GM19351 (cell line): Measurements from ENCODE around the gene REG4.

Source experiments
- ATAC-seq: cut with Tn5 transposase; IDR thresholded peaks from one replicate; pipeline ENCODE4 v1.9.1; 2021; ENCODE audit warnings: mild to moderate bottlenecking, moderate library complexity; ENCODE audit not compliant: unreplicated experiment

Gene REG4

GRCh38 chr1:119781434-119782210 lies 29.6 kb downstream of the REG4 start:
- no peak for ATAC-seq

DNA sequence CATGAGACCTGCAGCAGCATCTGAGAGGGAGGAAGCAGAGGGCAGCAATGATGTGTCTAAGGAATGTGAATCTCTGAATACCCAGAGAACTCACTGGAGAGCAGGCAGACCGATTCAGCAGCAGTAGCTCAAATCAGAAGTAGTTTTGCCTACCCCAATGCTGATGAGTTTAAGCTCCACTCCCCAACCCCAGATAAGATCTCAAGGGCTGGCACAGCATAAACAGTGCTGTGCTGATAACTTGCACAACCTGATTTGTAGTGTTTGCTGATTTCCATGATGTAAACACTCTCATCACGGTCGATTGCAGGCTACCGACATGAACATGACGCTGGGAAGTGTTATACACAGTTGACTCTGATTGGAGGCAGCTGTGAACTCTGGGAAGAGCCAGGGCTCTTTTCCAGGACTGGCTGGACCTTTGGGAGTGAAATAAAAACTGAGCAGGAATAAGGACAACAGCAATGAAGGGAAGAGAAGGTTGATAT lies 31.3 kb downstream of the REG4 start:
- no peak for ATAC-seq

DNA sequence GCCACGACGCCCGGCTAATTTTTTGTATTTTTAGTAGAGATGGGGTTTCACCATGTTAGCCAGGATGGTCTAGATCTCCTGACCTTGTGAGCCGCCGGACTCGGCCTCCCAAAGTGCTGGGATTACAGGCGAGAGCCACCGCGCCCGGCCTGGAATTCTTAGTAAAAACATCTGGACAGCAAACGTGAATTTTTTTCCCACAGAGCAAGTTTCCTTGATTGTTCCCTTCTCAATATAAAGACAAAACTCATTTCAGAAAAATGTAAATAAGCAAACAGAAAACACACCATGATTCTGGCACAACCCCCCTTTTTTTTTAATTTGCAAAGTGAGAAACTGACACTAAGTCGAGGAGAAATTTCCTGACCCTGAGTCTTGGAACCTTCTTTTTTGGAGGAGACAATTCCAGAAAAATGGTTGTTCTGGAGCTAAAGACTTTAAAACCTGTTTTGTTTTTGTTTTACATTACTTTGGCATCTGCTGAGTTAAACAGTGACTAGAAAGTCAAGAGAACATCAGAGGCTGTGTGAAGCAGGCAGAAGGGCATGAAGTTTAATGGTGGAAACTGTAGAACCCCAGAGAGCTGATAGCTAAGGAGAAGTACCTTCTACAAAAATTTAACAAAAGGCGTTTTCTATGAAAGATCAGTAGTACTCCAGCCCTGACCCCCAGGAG lies 32.2 kb downstream of the REG4 start:
- ATAC-seq, result no peak

GRCh38 chr1:119778359-119778758 lies 32.9 kb downstream of the REG4 start:
- no peak for ATAC-seq

GRCh38 chr1:119774746-119775490 lies 36.3 kb downstream of the REG4 start:
- no peak for ATAC-seq

DNA sequence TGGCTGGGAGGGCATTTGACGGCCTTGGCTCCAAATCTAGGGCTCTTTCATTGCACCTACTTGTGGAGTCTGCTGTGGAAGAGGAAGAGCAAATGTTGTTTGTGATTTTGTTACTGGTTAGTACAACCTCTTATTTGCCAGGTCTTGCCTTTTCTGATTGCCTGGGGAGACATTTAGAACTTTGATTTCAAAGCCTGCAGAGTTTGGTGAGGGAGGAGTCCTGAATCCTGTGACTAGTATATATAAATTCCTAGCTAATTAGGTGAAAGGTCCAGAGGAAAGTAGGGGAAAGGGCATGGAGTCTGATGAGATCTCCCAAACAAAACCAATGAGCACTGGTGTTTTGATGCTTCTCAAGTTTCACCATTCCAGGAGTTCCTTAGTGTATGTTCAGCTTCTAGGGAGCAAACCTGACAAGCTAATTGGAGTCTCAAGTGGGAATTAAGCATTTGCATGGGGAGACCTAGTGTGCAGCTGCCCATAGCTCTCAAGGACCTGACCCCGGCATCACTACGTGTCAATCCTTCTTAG lies 37.5 kb downstream of the REG4 start:
- no peak for ATAC-seq

- no peak for ATAC-seq
Observed at GRCh38 chr1:119772298-119772697, 39.0 kb downstream of the REG4 start.

DNA sequence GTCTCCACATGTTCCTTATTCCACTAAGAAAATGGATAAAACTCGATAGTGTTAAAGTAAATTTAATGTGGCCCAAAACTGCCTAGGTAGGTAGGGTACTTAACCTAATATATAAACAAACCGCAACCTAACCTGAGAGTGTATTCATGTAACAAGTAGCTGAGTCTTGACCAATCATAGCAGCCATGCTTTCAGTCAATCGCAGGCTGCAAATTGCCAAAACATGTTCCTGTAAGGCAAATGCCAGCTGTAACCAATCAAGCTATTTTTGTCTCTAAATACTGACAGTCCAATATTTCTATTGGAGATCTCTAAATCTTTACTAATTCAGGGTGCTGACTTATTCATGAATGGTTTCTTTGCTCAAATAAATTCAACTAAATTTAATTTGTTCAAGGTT lies 39.5 kb downstream of the REG4 start:
- no peak for ATAC-seq

GRCh38 chr1:119771016-119771415 lies 40.2 kb downstream of the REG4 start:
- ATAC-seq, result no peak

GRCh38 chr1:119768778-119769177 lies 42.5 kb downstream of the REG4 start, which contains the start of gene HMGCS2:
TSS of gene HMGCS2 (minus strand) at chr1:119768905. CDS start at chr1:119768844, 61 bp downstream.
- ATAC-seq, result no peak

DNA sequence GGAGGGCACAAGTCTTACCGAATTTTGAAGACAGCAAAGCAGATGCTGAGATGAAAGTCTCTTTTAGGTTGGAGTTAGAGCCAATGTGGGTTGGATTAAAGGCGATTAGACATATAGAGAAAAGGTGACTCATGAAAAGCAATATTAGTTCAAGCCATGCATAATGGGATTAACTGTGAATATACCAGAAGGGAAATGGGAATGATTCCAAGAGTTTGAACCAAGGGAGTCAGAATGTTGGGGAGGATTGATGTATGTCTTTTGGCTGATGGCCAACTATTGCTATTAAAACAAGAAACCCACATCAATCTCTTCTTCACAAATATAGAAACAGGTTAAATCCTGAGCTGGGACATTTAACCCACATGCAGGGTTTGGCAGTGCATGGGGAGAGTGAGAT lies 43.8 kb downstream of the REG4 start:
- no peak for ATAC-seq

DNA sequence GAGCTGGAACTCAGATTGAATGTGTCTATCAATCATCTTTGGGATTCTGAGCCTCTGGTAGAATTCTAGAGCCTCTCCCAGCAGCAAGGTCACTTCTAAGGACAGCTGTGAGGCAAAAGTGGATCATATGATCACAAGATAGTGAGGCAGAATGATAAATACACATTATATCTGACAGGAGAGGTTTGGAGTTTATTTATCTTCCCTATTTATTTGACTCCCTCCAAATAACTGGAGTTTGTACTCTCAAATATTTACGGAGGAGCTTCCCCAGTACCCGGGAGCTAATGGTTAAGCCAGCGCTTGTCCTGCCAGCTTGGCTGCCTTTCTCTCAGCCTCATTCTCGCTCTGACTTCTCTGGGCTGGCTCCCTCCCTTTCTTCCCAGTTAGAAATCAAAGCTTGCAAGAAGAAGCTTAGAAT lies 44.9 kb downstream of the REG4 start:
- no peak for ATAC-seq

DNA sequence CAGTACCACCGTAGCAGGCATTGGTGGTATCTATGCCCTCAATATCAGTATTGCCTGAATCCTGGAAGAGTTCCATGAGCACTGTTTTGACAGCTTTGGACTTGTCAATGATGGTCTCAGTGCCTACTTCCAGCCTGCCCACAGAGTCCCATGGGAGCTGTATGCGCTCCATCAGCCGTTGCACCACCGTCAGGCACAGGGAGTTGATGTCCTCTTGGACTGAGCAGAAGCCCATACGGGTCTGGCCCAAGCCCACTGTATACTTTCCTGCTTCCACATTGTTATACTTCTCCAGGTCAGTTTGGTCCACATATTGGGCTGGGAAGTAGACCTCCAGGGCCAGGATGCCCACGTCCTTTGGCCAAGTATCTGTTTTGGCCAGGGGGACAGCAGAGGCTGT lies 47.0 kb downstream of the REG4 start:
- ATAC-seq, result no peak

DNA sequence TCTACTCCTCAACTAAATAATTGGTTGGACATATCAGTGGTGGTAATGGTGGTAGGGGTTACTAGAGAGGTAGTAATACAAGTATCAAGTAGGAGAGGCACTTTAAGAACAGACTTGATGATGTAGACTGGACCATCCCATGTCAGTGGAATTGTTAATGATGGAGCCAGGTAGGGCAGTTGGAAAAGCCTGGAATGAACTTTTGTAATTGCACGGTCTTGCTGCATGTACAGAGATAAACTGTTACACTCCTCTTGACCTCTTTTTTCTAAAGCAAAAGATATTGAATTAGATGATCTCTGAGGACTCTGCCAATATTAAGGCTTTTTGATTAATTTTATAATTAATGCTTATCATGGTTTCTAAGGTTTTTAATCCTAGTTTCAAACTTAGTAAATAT lies 48.3 kb downstream of the REG4 start:
- no peak for ATAC-seq

DNA sequence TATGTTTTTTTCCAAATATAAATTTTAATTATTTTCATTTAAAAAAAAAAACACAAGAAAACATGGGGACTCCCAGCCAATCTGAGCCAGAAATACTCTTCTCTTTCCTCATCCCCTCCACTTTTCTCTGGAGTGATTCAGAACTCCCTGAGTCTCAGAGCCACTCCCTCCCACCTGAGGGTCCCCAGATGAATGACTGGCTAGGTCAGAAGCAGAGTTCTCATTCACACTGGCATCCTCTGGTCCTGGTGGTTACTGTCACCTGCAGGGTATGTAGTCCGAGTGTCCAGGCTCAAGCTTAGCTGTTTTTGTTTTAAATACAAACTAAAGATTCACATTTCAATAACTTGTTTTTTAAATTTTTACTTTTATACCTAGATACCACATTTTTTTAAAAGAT lies 48.9 kb downstream of the REG4 start:
- ATAC-seq, result no peak

GRCh38 chr1:119758584-119758983 lies 52.7 kb downstream of the REG4 start:
- no peak for ATAC-seq

DNA sequence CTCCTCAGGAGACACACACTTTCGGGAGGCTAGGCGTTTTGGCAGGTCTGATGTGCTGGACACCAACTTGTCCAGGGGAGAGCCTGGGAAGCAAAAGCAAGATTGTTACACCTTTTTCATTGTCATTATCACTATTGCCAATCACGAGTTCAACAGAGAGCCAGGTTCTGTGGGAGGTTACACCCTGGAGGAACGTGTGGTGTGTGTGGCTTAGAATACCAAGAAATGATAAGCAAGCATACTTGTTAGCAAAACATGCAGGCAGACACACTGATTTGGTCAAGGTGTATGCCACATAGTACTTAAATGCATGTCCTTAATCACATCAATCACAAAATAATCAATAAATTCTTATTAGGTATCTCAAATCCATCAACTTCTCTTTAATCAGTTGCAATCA lies 58.7 kb downstream of the REG4 start:
- ATAC-seq, result no peak

DNA sequence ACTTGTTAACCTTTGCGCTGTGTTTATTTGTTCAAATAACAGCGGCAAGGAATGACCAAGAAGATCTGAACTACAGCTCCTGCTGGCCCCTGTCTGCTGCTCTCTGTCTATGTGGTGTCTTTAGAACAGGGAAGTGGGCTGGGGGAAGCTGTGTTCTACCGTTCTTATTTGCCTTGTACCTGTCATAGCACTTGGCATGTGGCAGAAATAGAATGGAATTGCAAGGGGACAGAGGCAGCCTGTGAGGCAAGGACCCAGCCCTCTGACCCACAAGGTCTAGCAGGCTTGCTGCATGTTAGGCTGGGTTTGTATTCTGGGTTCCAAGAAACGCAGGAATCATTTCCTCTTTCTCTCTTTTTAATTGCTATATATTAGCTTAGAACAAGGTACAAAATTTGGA lies 63.2 kb downstream of the REG4 start:
- no peak for ATAC-seq

- no peak for ATAC-seq
Observed at GRCh38 chr1:119747451-119747850, 63.8 kb downstream of the REG4 start.

DNA sequence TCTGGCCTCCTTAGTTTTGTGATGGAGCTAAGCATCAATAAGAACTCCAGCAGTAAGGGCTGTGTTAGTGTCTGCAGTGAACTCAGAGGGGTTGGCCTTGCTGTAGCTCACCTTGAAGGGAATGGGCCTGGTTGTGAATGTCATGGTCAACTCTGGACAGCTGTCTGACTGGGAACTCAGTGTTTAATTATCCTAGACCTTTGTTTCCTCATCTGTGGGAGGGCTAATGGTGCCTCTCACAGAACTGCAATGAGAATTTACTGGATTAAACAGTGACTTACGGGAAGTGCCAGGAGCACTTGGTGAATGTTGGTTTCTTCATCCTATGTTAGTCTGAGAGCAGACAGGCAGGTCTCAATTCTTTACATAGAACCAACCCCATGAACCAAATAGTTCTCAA lies 66.2 kb downstream of the REG4 start:
- no peak for ATAC-seq

DNA sequence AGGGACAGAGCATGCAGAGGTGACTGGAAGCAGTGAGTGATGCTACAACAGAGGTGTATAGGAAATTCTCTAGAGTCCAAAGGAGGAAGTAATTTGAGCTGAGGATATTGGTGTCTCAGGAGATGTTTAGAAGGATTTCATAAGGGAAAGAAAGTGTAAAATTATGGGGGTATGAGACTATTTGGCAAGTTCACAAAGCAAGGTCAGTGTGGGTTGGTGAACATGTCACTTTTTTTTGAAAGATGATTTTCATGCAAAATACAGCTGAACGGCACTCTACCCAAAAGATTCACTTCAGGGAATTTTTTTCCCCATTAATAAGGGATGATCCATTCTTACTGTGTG lies 66.7 kb downstream of the REG4 start:
- ATAC-seq, result no peak
